Measurements from ENCODE around the gene BTG2.
A peak's percentile ranks its signal among the peaks of the same experiment; 100 is the strongest.

The BTG2 gene

GRCh38 chr1:203346060-203346768 lies 40.9 kb downstream of the BTG2 start:
- no peak for DNase-seq (ENCODE audit: low read depth in 2 of 2)

GRCh38 chr1:203346769-203347102 lies 41.4 kb downstream of the BTG2 start:
- DNase-seq (ENCODE audit: low read depth in 2 of 2), result no peak
- no peak overlapping the region for H3K4me3 ChIP-seq (replicated peaks in 1 of 2; ENCODE audit: low read depth in 2 of 2, low read length in 2 of 2)
- TF ChIP-seq, protein P1, sequence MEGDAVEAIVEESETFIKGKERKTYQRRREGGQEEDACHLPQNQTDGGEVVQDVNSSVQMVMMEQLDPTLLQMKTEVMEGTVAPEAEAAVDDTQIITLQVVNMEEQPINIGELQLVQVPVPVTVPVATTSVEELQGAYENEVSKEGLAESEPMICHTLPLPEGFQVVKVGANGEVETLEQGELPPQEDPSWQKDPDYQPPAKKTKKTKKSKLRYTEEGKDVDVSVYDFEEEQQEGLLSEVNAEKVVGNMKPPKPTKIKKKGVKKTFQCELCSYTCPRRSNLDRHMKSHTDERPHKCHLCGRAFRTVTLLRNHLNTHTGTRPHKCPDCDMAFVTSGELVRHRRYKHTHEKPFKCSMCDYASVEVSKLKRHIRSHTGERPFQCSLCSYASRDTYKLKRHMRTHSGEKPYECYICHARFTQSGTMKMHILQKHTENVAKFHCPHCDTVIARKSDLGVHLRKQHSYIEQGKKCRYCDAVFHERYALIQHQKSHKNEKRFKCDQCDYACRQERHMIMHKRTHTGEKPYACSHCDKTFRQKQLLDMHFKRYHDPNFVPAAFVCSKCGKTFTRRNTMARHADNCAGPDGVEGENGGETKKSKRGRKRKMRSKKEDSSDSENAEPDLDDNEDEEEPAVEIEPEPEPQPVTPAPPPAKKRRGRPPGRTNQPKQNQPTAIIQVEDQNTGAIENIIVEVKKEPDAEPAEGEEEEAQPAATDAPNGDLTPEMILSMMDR (IDR thresholded peaks at IDR 0.05; ENCODE audit: low read depth, low read length), result no peak

More at GRCh38 chr1:203346060-203346768, 40.9 kb downstream of the BTG2 start:
- TF ChIP-seq, protein P1 (IDR thresholded peaks at IDR 0.05; ENCODE audit: low read depth, low read length), result no peak
- H3K4me3 ChIP-seq (replicated peaks in 1 of 2; ENCODE audit: low read depth in 2 of 2, low read length in 2 of 2), result no peak overlapping the region

DNA sequence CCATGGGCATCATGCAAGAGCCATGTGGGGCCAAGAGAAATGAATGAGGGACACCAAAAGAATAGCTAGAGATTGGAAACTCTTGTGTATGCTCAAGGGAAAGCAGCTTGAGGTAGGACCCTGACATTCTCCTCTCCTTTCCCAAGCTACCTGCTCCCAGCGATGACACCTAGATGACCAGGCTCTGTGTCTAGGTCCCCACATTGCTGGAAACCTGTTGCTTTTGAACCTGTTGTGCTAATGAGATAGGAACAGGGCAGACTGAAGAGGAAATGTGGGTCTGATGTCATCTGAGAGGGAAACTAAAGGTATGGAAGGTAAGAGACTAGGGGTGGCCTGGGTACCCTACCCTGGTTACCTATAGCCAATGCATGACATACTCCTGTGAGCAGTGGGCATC lies 43.8 kb downstream of the BTG2 start:
- DNase-seq (ENCODE audit: low read depth in 2 of 2), result no peak
- TF ChIP-seq, protein P1 (IDR thresholded peaks at IDR 0.05; ENCODE audit: low read depth, low read length), result no peak
- H3K4me3 ChIP-seq (replicated peaks in 1 of 2; ENCODE audit: low read depth in 2 of 2, low read length in 2 of 2), result no peak overlapping the region

DNA sequence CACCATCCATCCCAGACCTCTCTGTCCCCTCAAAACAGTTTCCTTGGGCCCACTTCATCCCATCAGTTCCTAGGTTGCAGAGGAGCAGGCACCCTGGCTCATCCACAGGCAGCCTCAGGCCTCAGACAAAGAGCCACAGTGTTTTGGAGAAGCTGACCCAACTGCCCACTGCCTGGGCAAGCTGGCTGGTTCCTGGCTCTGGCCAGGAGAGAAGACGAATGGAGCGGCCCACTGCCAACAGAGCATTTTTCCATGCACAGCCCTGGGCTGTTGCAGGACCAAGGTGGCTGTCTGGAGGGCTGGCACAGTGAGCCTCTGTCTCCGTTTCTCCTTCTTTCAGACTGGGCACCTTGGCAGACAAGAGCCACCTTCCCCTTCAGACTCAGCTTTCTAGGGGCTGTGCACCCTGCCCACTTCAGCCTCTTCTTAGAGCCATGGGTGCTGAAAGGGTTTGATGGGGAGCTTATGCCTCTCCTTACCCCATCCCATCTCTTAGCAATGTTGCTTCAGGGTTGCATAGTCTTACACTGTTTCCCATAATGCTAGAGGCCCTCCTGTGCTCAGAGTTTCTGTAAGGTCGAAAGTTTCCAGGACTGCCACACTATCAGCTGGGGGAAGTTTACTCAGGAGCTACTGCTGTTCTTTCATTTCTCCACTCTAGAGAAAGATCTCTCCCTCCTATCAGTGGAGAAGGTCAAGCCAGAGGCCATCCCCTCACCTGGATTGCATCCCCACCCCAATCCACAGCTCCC lies 44.6 kb downstream of the BTG2 start:
- H3K4me3 ChIP-seq (replicated peaks in 1 of 2; ENCODE audit: low read depth in 2 of 2, low read length in 2 of 2), result no peak overlapping the region
- TF ChIP-seq, protein P1 (IDR thresholded peaks at IDR 0.05; ENCODE audit: low read depth, low read length), result no peak

GRCh38 chr1:203351037-203351625 lies 45.8 kb downstream of the BTG2 start, which contains the start of gene FMOD:
FMOD (minus strand) TSS chr1:203351122; CDS start chr1:203348270, 2,852 bp downstream.
- DNase-seq (ENCODE audit: low read depth in 2 of 2), result peak; percentile 28 to 90
- H3K4me3 ChIP-seq (replicated peaks in 1 of 2; ENCODE audit: low read depth in 2 of 2, low read length in 2 of 2), result peak within 1 kb of the TSS in 1 of 2 donors; percentile 12
- TF ChIP-seq, protein P1 (IDR thresholded peaks at IDR 0.05; ENCODE audit: low read depth, low read length), result peak; percentile 16

More for the DNA sequence above, 44.6 kb downstream of the BTG2 start:
- no peak for DNase-seq (ENCODE audit: low read depth in 2 of 2)

- TF ChIP-seq, protein P1 (IDR thresholded peaks at IDR 0.05; ENCODE audit: low read depth, low read length), result no peak
- no peak overlapping the region for H3K4me3 ChIP-seq (replicated peaks in 1 of 2; ENCODE audit: low read depth in 2 of 2, low read length in 2 of 2)
- no peak for DNase-seq (ENCODE audit: low read depth in 2 of 2)
These were observed 48.2 kb downstream of the BTG2 start for GRCh38 chr1:203353486-203353885.

Data from cardiac fibroblast (primary cell).